ENCODE data around the gene HTR7.

HTR7 gene

DNA sequence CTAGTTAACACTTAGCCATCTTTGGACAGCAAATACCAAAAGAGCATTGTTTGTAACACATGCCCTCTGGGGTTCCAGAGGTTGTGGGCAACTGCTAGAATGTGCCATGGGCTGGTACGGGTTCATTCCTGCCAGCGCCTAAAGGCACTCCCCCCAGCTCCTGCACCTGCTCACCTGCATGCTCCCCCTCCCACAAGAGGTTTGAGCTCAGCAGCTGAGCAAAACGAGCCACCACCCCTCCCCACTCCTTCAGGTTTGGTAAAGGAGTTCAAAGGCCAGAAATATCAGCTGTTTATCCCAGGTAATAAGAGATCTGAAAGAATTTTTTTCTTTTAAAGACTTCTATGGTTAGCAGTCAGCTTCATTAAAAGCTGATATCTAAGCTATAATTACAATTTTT, 53.5 kb downstream of the HTR7 start:
- DNase-seq, result no peak

DNA sequence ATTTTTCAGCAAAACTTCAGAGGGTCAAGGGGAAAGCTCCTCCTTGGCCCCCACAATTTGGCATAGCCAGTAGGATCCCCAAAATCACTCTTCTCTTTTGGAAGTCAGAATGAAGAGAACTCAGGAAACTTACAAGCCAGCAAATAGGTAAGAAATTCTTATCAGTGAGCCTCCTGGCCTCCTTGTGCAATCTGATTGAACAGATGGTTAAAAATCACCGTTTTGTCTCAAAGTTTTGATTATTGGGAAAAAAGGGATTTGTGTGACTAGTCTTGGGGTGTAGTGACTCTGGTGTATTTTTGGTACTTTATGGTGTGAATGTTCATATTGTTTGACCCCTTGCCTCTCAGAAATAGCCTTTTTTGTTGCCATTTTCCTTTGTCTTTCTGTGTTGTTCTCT, 56.2 kb downstream of the HTR7 start:
- DNase-seq, result no peak

DNA sequence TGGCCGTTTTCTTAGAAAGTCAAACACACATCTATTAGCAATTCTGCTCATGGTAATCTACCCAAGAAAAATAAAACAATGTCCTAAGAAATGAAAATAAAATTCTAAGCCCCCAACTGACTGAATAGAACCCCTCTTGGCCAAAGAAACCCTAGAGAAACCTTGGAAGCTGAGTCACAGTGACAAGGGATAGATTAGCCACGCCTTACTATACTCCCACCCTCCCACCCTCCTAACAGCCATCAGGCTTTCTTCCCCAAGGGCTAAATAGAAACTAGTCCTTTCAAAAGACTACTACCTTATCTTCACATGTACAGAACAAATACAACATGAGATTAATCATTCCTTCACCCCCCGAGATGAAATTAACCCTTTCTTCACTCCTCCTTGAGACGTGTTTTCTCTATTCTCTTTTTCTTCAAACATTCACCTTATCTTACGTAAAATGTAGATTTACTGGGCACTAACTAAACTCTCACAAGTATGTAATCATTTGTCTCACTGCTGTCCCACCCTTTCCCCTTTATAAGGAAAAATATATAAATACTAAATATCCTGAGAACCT, 57.5 kb downstream of the HTR7 start:
- DNase-seq, result no peak

DNA sequence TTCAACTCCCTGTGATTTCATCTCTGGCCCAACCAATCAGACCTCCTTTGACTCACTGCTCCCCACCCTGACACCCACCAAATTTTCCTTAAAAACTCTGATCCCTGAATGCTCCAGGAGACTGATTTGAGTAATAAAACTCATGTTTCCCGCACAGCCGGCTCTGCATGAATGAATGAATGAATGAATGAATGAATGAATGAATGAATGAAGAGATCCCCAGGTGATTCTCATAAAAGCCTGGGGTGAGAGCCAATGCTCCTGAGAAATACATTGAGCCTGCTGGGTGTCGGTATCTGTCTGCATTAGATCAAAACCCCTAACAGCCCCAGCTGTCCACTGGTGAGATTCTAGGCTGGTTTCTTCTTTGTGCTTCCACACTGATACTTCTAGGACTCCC, 58.7 kb downstream of the HTR7 start:
- DNase-seq, result no peak

DNA sequence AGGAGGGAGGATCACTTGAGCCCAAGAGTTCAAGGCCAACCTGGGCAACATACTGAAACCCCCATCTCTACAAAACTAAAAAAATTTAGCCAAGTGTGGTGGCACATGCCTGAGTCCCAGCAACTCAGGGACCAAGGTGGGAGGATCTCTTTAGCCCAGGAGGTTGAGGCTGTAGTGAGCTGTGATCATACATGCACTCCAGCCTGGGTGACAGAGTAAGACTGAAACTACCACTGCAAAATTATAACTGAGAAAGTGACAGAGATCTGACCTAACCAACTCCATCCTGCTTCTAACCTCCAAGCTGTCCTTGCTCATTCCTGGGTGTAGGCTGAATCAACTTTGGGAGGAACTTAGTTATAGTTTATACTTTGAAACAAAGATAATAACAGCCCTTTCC, 59.4 kb downstream of the HTR7 start:
- DNase-seq, result no peak

DNA sequence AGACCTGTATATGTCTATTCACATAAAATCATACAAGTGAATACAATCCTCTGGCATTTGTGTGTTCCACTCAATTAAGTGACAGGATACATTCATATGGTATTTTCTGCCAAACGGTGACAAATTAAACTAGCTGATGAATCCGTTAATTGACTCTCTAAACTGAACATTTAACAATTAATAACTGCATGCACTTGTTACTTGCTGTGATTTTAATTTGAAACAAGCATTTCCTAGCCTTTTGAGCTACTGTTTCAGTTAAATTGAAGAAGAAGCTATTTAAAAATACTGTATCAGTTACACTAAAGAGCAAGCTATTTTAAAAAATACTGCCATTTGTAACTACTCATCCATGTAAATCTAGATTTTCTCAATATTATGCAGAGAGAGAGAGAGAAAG, 67.4 kb downstream of the HTR7 start:
- DNase-seq, result no peak

DNA sequence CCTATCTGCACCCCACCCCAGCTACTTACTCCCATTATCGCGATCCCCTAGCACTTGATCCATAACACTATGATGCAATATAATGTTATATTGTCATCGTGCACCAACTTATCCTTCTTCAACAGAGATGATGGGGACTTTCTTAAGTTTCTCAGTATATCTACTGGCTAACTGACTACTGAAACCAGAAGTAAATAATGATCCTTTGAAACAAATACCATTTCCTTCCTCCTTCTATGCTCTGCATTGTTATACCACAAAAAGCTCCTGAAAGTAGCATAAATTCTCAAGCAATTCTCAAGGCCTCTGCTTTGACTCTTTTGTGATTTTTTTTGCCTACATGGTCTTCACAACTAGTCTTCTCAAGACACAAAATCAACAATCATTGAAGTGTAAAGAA, 68.9 kb downstream of the HTR7 start:
- DNase-seq, result no peak

DNA sequence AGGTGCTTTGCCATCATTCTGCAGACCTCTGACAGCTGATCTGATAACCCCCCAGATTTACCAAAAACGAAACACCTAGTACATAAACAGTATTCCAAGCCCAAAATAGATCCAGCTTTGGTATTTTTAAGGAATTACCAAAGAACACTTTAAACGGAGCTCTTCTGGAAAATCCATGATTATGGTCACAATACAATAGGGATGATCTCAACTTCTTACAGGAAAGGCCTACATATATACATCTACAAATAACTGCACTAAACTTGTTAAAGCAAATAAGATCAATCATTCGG, 69.7 kb downstream of the HTR7 start:
- DNase-seq, result no peak

DNA sequence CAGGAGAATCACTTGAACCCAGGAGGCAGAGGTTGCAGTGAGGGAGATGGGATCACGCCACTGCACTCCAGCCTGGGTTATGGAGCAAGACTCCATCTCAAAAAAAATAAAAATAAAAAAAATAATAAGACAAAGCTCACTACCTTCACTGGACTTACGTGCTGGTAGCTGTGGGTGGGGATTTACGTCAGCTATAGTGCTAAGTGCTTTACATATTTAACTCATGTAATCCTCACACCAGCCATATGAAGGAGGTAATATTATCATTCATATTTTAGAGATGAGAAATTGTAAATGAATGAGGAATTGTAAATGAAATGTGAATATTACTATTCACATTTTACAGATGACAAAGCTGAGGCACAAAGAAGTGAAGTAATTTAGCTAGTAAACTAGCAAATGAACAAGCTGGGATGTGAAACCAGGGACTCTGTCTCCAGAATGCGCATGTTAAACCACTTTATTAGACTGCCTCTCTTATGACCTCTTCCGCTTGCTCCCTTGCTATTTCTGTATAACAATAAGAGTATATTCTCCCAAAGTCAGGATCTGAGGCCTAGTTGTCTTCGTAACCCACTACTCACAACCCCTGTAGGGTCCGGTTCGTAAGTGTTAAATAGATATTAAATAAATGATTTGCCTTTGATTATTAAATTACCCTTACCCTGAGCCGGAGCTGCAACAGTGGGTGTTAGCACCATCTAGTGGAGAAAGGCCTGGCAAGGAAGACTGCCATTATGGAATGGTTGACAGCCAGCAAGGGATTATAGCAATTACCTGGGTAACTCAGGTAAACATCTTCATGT, 70.2 kb downstream of the HTR7 start:
- DNase-seq, result peak; percentile 35

DNA sequence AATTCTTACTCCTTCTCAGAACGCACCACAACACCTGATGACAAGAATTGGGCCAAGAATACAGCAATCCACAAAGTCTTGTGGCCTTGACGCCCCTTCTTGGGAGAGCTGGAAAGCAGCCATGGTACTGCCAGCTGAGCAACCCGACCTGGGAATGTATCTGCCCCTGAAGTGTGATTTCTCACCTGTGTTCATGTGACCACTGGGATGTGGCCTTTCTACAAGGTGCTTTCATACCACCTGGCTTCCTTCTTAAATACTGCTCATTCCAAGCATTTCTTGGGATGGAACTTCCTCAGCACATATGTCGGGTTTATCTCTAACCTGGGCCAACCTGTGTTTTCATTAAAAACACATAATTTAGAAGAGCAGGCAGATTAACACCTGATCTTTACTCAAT, 72.1 kb downstream of the HTR7 start:
- no peak for DNase-seq

DNA sequence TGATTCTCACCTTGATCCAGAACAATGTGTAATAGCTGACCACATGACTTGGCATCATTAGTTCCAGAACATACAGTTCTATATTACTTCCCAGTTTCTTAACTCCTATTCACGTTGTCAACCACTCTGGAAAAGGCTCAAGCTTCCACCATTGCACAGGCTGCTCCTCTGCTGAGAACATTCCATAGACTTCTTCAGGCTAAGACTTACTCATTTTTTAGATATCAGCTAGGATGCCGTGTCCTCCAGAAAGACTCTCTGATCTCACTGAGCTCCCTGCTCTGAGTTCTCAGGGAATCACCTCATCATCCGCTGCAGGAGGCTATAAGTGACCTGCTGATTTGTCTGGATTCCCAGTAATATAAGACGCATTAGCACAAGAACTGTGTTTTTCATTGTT, 73.1 kb downstream of the HTR7 start:
- DNase-seq, result no peak

DNA sequence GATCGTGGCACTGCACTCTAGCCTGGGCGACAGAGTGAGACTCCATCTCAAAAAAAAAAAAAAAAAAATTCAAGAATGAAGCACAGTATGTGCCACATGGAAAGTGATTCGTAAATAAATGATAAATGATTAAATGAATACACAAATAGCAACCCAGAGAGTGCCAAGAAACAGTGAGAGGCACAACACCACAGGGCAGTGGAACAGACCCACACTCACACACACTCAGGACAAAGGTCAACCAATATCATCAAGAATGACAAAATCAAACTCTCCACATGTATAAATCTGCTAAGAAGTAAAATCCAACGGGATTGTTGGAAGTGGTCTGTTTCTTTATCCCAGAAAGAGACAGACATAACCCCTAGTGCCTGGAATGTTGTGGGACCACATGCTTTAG, 77.4 kb downstream of the HTR7 start:
- no peak for DNase-seq

DNA sequence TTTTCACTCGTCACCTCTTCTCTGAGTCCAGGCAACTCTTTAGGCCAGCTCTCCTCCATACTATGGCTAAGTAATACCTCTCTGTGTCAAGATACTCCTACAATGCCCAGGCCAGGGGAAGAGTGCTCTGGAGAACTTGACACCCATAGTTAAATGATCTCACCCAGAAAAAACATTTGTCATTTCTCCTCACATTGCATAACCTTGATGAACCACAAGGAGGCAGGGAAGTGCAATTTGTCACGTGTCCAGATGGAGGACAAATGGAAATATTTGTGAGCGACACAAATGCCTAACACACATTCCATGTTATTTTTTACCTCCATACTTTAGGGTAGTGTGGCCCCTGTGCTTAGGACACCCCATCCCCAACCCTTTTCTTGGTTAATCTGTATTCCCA, 78.3 kb downstream of the HTR7 start:
- DNase-seq, result peak; percentile 11

DNA sequence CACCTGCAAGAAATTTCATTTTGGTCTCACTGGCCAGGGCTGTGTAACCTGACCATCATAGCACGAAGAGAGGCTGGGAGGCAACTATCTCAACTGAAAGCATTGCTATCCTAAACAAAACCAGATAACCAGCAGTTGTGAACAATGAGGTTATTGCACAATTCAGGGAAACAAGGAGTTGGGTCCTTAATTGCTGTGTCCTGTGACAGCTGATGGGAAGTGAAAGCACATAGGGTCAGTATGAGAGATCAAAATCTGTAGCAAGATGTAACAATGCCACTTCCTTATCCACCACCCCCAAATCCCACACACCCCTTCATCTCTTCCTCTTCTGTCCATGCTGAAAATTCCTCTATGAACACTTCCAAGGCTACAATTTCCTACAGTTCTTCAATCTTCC, 80.2 kb downstream of the HTR7 start:
- DNase-seq, result no peak

DNA sequence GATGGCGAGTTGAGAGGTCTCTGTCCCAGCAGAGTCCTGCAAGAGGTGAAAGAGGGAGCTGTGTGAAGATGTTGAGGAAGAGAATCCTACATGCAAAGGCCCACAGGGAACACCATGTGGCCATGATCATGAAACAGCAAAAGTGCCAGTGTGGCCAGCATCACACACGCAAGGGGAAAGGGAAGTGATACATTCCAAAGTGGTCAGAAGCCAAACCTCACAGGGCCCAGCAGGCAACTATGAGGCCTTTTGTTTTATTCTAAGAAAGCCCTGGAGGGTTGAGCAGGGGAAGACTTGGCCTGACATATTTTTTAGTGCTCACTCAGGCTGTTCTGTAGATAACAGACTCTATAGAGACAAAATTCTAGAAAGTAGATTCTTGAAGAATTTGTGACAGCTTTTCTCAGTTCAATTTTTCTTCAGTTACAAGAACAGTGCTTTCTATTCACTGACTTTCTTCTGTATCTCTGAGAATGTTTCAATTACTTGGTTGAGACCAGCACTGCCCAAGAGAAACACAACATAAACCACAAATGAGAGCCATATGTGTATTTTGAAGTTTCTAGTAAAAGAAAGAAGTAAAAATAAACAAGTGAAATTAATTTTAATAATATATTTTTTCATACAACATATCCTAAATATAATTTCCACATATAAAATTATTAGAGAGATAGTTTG, 82.3 kb downstream of the HTR7 start:
- DNase-seq, result peak; percentile 62

DNA sequence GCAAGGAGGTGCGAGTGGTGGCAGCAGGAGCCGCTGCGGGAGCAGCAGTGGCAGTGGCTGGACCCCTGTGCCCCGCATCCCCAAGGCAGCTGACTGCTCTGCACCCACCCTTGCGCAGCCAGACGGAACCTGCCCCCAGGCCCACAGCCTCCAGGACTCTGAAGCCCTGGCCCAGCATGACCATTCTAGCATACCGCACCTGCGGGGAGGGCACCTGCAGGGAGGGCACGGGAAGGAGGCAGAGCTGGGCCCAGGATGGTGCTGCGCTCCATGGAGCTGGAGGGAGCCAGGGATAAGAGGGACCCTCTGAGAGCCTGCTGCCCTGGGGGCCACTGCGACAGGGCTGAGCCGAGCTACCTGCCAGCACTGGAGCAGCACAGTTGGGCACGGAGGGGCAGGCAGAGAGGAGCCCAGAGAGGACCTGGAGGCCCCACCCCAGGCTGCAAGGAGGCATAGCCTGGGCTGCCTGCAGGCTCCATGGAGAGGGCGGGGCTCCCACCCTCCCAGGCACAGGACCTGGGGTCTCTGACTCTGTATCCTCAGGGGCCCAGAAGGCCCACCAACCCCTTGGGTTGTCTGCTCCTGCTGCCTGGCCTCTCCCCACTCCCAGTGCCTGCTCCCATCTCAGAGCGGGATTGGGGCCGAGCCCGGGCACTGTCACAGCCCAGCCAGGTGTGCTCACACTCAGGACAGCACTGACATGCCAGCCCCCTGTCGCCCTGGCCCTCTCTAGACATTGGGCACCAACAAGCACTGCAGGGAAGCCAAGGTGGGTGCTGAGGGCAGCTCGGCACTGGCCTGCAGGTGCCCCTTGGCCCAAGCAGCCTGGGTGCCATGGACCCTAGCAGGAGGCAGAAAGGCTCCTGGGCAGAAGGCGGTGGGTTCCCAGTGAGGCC, 87.6 kb downstream of the HTR7 start:
- no peak for DNase-seq

DNA sequence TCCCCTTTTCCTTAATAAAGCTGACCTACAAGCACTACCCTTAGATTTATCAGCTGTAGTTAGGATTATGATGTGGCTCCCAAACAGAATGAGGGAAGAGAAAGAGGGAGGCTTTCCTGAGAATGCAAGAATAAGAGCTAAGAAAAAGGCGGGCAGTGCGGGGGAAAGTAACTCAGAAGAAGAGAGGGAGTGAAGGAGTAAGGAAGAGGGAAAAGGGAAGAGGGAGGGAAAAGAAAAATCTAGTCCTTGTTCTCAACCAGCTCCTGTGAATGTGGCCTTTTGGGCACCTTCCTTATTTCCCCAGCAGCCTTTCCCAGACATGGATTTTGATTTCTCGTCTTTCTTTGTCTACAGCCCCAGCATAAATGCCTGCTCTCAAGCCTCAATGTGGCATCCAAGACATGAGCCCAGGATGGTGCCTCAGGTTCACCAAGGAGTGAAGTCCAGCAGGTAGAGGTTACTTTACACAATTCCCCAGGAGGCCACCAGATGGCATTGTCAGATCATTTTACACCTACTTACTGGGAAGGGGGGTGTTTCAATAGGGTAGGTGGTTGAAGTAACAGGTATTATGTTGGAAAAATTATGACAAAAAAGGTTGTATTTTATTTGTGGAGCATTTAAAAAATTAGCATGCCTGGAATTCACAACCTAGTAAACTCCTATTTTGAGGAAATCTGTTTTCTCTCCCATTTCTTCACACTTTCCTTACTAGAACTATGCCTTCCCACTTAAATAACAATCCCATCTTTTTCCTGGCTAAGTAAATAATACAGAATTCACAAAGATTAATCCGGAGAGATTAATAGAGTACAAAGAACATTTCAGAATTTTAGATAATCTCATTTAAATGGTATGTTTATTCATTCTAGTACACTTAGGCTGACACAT, 106.5 kb downstream of the HTR7 start:
- peak; percentile 43 for DNase-seq

DNA sequence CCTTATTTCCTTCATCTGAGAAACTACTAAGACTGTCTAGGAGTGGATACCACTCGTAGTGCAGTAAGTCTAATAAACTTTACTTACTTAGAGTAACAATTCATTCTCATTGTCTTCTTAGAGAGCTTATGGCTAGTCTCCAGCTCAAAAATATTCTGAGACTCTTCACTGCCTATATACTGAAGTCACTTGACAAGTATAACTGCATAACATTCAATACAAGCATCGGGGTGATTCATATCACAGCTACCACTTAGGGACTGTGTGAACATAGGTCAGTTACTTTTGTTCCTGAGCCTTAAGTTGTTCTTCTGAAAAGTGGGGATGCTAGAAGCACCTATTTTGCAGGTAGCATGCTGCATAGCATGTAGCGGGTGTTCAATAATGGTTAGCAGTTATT, 111.0 kb downstream of the HTR7 start:
- DNase-seq, result no peak

DNA sequence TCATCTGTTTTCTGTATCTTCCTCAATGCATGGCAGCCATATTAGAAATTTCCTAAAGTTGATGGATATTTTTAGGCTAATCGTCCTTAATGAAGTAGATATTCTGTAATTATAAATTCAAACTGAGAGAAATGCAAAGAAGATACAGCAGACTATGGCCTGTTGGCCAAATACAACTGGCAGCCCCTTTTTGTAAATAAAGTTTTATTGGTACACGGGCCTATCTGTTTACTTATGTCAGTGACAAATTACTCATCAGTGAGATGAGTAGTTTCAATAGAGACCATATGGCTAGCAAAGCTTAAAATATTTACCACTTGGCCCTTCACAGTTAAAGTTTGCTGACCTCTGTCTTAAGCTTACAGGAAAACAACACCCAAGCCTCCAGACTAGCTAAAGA, 112.3 kb downstream of the HTR7 start:
- DNase-seq, result no peak

DNA sequence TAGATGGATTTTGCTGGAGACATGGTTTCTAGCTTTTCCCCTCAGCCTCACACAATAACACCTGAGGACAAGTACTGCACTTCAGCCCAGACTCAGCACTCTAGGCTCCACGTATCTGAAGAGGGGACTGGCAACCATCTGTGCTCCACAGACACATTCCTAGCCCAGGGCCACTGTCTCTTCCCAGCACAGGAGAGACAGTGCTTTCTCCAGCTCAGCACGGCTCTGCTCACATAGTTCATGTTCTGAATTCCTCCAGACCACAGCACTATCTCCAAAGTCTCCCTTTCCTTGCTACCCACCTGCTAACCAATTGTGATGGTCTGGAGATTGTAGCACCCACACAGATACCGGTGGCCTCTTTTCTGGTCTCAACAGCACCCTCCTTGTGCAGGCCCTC, 114.5 kb downstream of the HTR7 start:
- DNase-seq, result no peak

DNA sequence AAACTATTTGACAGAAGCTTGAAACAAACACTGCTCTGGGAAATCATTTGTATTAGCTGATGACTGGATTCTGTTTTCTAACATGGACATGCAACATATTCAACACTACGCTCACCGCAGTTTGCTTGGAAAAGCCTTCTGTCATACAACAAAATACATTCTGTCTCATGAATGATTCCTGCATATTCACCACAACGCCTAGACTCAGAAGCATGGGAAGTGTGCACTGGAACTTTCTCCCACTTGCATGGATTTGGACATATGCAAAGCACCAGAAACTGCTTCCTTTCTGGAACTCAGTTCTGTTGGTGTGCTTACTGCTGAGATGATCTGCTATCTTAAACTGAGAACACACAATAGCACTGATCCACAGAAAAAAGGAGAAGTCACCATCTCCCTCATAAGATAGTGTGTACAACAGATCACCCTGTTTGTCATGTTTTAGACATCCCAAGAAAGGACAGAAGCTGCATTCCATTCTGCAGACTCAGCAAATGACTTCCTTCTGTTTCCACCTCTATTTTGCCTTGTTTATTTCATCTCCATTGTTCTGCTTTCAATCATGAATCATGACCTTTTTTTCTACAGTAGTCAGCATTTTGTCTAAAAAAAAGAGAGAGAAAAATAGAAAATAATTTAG, 115.8 kb downstream of the HTR7 start:
- peak; percentile 60 for DNase-seq

DNA sequence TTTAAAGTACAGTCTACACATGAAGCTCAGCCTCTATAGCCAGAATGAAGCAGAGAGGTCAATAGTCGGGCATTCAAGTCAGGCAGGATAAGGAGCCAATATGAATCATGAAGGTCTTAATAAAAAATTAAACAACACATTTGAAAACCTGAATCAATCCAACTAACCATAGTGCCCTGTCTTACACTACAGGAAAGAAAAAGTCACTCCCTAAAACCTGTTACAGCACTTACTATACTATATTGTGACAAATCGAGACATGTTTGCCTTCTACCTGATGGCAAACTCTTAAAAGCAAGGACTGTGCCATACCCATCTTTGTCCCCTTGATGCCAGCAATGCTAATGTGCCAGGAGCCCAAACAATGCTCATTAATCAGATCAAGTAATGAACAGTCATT, 117.6 kb downstream of the HTR7 start:
- no peak for DNase-seq

Data from fibroblast of skin of scalp (primary cell).